Fibroblast of villous mesenchyme (primary cell): ENCODE measurements around the gene FRMD4A. TPM values are rescaled to one million over a fixed set of nuclear protein-coding genes. Genes with fewer than 3 reads are reported as not detected.

Source experiments
- DNase-seq: peaks from one replicate; pipeline ENCODE4 v3.0.0-alpha.2; 2010; ENCODE audit warnings: low read depth
- H3K4me3 ChIP-seq: 2 replicates; pipeline ENCODE4 v1.5.1; 2011; ENCODE audit warnings: low read depth, mild to moderate bottlenecking, low read length
- CTCF ChIP-seq: IDR thresholded peaks from 2 replicates; pipeline ENCODE4 v1.5.1; 2012; ENCODE audit warnings: low read depth, mild to moderate bottlenecking, low read length; ENCODE audit not compliant: insufficient read depth
- total RNA-seq: library from RNA; depleted of rRNA; stranded (reverse); fragments of >200 nt; gene quantifications from 2 replicates; pipeline ENCODE4 v1.2.3, GENCODE V29; 2012

Gene FRMD4A
- total RNA-seq, 1 donor, result 40.2 TPM

GRCh38 chr10:13945390-13946208 is 385.1 kb downstream of the FRMD4A start:
- peak; percentile 69 for DNase-seq
- H3K4me3 ChIP-seq, result no peak overlapping the region
- no peak for TF ChIP-seq CTCF

- no peak overlapping the region for H3K4me3 ChIP-seq
- TF ChIP-seq CTCF, result no peak
Observed at GRCh38 chr10:13944823-13945222, 385.9 kb downstream of the FRMD4A start.

GRCh38 chr10:13943735-13944398 is 386.9 kb downstream of the FRMD4A start:
- no peak for TF ChIP-seq CTCF
- no peak overlapping the region for H3K4me3 ChIP-seq
- no peak for DNase-seq

More at GRCh38 chr10:13944823-13945222, 385.9 kb downstream of the FRMD4A start:
- no peak for DNase-seq

- no peak for TF ChIP-seq CTCF
- DNase-seq, result no peak
- H3K4me3 ChIP-seq, result no peak overlapping the region
Observed at GRCh38 chr10:13942035-13942434, 388.7 kb downstream of the FRMD4A start.

GRCh38 chr10:13939391-13939790 is 391.3 kb downstream of the FRMD4A start:
- DNase-seq, result no peak
- TF ChIP-seq CTCF, result no peak
- no peak overlapping the region for H3K4me3 ChIP-seq

- no peak for DNase-seq
- no peak overlapping the region for H3K4me3 ChIP-seq
- TF ChIP-seq CTCF, result no peak
Observed at GRCh38 chr10:13938950-13939349, 391.8 kb downstream of the FRMD4A start.
